GM21367 (cell line): ENCODE results near the gene COL10A1.

Experiments
- ATAC-seq: cut with Tn5 transposase; IDR thresholded peaks from one replicate; pipeline ENCODE4 v1.9.1; 2021; ENCODE audit not compliant: unreplicated experiment

Gene COL10A1

GRCh38 chr6:116088946-116089345 lies 37.0 kb downstream of the COL10A1 start:
- no peak for ATAC-seq

GRCh38 chr6:116087437-116088027 lies 38.4 kb downstream of the COL10A1 start:
- peak; percentile 96 for ATAC-seq

GRCh38 chr6:116084284-116084683 lies 41.6 kb downstream of the COL10A1 start:
- ATAC-seq, result no peak

GRCh38 chr6:116083052-116083451 lies 42.9 kb downstream of the COL10A1 start:
- no peak for ATAC-seq

- no peak for ATAC-seq
These were observed 47.0 kb downstream of the COL10A1 start for GRCh38 chr6:116078945-116079344.

- no peak for ATAC-seq
These were observed 47.4 kb downstream of the COL10A1 start for GRCh38 chr6:116078522-116078921.

- no peak for ATAC-seq
These were observed 51.1 kb downstream of the COL10A1 start for GRCh38 chr6:116074732-116075390.

GRCh38 chr6:116073765-116074440 lies 52.0 kb downstream of the COL10A1 start:
- ATAC-seq, result no peak

- ATAC-seq, result no peak
These were observed 53.6 kb downstream of the COL10A1 start for GRCh38 chr6:116072368-116072767.

GRCh38 chr6:116070616-116071389 lies 55.1 kb downstream of the COL10A1 start:
- no peak for ATAC-seq

GRCh38 chr6:116070101-116070500 lies 55.8 kb downstream of the COL10A1 start:
- no peak for ATAC-seq
